Heart left ventricle (tissue), 16 donors: ENCODE results near the gene HOXB1. TPM values are rescaled to one million over a fixed set of nuclear protein-coding genes. Genes with fewer than 3 reads are reported as not detected.

Experiments used
- ATAC-seq, 4 donors: fragments of 200-7000 bp; cut with Tn5 transposase; one replicate each; pipeline ENCODE4 v1.9.1; 2020 to 2022; ENCODE audit warnings: moderate library complexity in 4 of 4, mild to moderate bottlenecking in 3 of 4, moderate number of reproducible peaks in 1 of 4
- DNase-seq, 5 donors: peaks; one replicate each; pipeline ENCODE4 v3.0.0-alpha.2; 2020
- H3K27ac ChIP-seq, 12 donors: fragments of 200-600 bp; sonication (generic) in 4 of 12; one replicate each; pipeline versions ENCODE4 v1.5.0 to v1.8.0; 2016 to 2022; ENCODE audit warnings: mild to moderate bottlenecking in 2 of 12
- H3K27me3 ChIP-seq, 9 donors: fragments of 200-600 bp; sonication (generic) in 2 of 9; one replicate each; pipeline versions ENCODE4 v1.5.1 to v1.8.0; 2016 to 2022; ENCODE audit warnings: mild to moderate bottlenecking in 3 of 9
- H3K36me3 ChIP-seq, 9 donors: fragments of 200-600 bp; sonication (generic) in 2 of 9; one replicate each; pipeline versions ENCODE4 v1.5.0 to v1.8.0; 2018 to 2022; ENCODE audit warnings: mild to moderate bottlenecking in 2 of 9
- H3K4me1 ChIP-seq, 12 donors: fragments of 200-600 bp; sonication (generic) in 4 of 12; one replicate each; pipeline versions ENCODE4 v1.5.0 to v1.8.0; 2016 to 2022; ENCODE audit warnings: mild to moderate bottlenecking in 3 of 12
- H3K4me3 ChIP-seq, 12 donors: fragments of 200-600 bp; sonication (generic) in 4 of 12; one replicate each; pipeline versions ENCODE4 v1.5.0 to v1.8.0; 2017 to 2022; ENCODE audit warnings: mild to moderate bottlenecking in 9 of 12, moderate library complexity in 4 of 12
- H3K9me3 ChIP-seq, 12 donors: fragments of 200-600 bp; sonication (generic) in 4 of 12; one replicate each; pipeline versions ENCODE4 v1.5.0 to v1.8.0; 2016 to 2022; ENCODE audit warnings: mild to moderate bottlenecking in 1 of 12
- POLR2A ChIP-seq, 2 donors: fragments of 450-650 bp; IDR thresholded peaks; one replicate each; pipeline ENCODE4 v1.6.1; 2017; ENCODE audit warnings: antibody characterized with exemption in 2 of 2, mild to moderate bottlenecking in 2 of 2, moderate library complexity in 2 of 2
- WGBS, 4 donors: extraction: QIAGEN DNeasy Blood & Tissue Kit in 2 of 4; methylation state at CpG; one replicate each; pipeline versions ENCODE4 v1.1.5 to v1.1.7; 2013 to 2018; 5-methylcytosine and 5-hydroxymethylcytosine counted together
- intact Hi-C, 10 donors: fragments of 100-400 bp; cut with DNase I; formaldehyde crosslinking; loops; one replicate each; pipeline versions ENCODE4 v1.11.1 to v1.14.2; 2022
- polyA plus RNA-seq, 2 donors: library from polyadenylated mRNA; stranded (reverse); fragments of 200-250 nt; gene quantifications; one replicate each; pipeline ENCODE4 v1.2.3, GENCODE V29; 2013
- total RNA-seq, 9 donors: library from RNA; depleted of rRNA in 2 of 9; stranded (reverse); fragments of >200 nt in 2 of 9; fragmentation: NEBNext Ultra II Directional in 3 of 9; extraction: Animal tissue kit (Norgen Biotek cat#: 25700) in 3 of 9; gene quantifications; one replicate each; pipeline versions ENCODE4 v1.1.0 to v1.2.4, GENCODE V29; 2016 to 2023
- TF ChIP-seq, protein P1 (sequence below), 12 donors: fragments of 200-600 bp; sonication (generic) in 4 of 12; IDR thresholded peaks; one replicate each; pipeline versions ENCODE4 v1.5.0 to v1.8.0; 2018 to 2022; ENCODE audit warnings: antibody characterized with exemption in 12 of 12, mild to moderate bottlenecking in 5 of 12
- donor health status: ischemic (EF 13 %, LVEDD 7.1; RV severe dilation, severe dysfunction).
- donor health status: healthy with polysubstance abuse.
- donor health status: DM: no; HTN: yes; CAD: no.
- donor health status: DM: no; HTN: no; CAD: no.
- donor health status: ischemic (EF 25% LVEDD 6.9; RV normal size, moderate dysfunction).
- donor health status: ischemic (EF 25% LVEDD 5.7; RV mildly dilated, moderate dysfunction).
- donor health status: healthy.
- donor health status: DM: yes; HTN: yes; CAD: no.
- donor health status: ischemic (EF 35%, LVEDD 5.7; RV mildly dilated, moderate dysfunction).
- donor health status: nonischemic (EF 11% LVEDD 7.7; RV severe dilation, severe dysfunction).
- donor health status: DM: yes; HTN: yes; CAD: no.
- donor health status: PGD.
- donor health status: ischemic (EF 29% LVEDD 5.4; RV normal size, mild dysfunction).
- donor health status: nonischemic (EF 23%, LVEDD 6.1; RV moderate dilation, normal function).

HOXB1 gene
- total and polyA plus RNA-seq, 11 donors: not detected

DNA sequence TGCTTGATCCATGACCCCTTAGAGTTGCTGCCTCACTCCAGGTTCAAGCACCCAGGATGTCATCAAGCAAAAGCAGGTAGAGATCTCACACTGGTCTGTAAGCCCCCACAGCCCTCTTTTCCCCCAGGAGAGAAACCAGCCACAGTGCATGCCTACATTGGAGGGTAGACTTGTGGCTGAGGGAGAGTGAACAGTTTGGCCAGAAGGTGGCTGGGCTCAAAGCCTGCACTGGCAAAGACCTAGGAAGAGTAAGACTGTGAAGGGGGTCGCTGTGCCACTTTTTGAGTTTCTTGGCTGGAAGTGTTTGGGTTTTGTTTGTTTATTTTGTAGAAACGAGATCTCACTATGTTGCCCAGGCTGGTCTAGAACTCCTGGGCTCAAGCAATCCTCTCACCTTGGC lies 28.5 kb downstream of the HOXB1 start:
- intact Hi-C loops: no loop called here
- DNase-seq (no peak), ATAC-seq (no peak)
- Histone ChIP-seq H3K4me3 (no peak overlapping the region), H3K9me3 (no peaks in the 10 kb centered on the region), H3K4me1 (no peaks in the 10 kb centered on the region), H3K27ac (no peak overlapping the region), H3K36me3 (no peaks in the 10 kb centered on the region), H3K27me3 (peaks cover 6 to 85% (median 37%) of the 10 kb centered on the region in 9 donors)
- WGBS, 4 donors: 67 to 80% (median 76%) methylated on average over 2 of the region's 2 CpGs
- no peak for TF ChIP-seq POLR2A (IDR thresholded peaks at IDR 0.05)
- TF ChIP-seq, protein P1, sequence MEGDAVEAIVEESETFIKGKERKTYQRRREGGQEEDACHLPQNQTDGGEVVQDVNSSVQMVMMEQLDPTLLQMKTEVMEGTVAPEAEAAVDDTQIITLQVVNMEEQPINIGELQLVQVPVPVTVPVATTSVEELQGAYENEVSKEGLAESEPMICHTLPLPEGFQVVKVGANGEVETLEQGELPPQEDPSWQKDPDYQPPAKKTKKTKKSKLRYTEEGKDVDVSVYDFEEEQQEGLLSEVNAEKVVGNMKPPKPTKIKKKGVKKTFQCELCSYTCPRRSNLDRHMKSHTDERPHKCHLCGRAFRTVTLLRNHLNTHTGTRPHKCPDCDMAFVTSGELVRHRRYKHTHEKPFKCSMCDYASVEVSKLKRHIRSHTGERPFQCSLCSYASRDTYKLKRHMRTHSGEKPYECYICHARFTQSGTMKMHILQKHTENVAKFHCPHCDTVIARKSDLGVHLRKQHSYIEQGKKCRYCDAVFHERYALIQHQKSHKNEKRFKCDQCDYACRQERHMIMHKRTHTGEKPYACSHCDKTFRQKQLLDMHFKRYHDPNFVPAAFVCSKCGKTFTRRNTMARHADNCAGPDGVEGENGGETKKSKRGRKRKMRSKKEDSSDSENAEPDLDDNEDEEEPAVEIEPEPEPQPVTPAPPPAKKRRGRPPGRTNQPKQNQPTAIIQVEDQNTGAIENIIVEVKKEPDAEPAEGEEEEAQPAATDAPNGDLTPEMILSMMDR (IDR thresholded peaks at IDR 0.05): no peak

DNA sequence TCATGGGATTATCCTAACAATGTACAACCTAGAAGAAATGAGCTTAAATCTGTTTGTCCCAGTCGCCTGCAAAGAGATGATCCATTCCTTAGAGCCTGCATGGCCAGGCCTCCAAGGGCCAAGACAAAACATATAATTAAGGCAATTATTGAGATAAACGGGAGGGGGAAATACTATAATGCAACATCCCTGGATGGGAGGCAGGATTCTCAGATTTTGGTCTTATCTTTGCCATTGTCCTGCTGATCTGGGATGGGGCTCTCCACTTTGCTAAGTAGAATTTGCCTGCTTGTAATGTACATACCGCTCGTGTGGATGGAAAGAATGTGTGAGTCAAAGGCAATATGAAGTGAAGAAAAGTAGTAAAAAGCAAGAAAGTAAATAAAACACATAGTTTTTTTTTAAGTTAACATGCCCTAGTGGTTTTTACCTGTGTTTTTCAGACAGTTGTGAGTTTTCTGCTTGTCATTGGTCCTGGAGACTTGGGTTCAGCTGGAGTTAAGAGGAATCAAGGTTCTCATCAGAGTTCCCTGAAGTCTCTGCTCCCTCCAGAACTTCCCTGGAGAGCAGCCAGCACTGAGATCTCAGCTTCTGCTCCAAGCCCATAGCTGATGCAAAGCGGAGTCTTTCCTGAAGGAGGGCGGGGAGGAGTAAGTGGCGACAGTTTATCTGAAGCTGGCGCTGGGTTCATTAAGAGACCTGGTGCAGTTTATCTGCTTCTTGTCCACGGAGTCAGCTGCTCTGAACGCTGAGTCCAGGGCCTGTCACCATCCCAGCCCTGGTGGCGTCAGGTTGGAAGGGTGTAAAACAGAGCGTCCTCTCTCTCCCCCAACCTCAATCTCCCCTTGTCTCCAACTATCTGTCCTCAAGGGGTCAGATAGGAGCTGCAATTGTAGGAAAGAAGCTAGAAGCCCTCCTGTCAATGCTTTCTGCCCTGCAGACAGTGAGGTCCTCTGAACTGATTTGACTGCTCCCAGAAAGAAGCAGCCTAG lies 30.1 kb downstream of the HOXB1 start:
- 41 to 48% (median 42%) methylated on average over 12 of the region's 12 CpGs for WGBS, 4 donors
- TF ChIP-seq POLR2A (IDR thresholded peaks at IDR 0.05): no peak
- TF ChIP-seq, protein P1 (IDR thresholded peaks at IDR 0.05): peak in 1 of 12 donors; percentile 16
- Histone ChIP-seq H3K4me1 (no peaks in the 10 kb centered on the region), H3K9me3 (no peaks in the 10 kb centered on the region), H3K36me3 (no peaks in the 10 kb centered on the region), H3K27ac (peak overlapping the region in 1 of 12 donors; percentile 63), H3K27me3 (peaks cover 6 to 95% (median 33%) of the 10 kb centered on the region in 9 donors), H3K4me3 (no peak overlapping the region)
- ATAC-seq (no peak), DNase-seq (no peak)
- intact Hi-C loops: no loop called here

DNA sequence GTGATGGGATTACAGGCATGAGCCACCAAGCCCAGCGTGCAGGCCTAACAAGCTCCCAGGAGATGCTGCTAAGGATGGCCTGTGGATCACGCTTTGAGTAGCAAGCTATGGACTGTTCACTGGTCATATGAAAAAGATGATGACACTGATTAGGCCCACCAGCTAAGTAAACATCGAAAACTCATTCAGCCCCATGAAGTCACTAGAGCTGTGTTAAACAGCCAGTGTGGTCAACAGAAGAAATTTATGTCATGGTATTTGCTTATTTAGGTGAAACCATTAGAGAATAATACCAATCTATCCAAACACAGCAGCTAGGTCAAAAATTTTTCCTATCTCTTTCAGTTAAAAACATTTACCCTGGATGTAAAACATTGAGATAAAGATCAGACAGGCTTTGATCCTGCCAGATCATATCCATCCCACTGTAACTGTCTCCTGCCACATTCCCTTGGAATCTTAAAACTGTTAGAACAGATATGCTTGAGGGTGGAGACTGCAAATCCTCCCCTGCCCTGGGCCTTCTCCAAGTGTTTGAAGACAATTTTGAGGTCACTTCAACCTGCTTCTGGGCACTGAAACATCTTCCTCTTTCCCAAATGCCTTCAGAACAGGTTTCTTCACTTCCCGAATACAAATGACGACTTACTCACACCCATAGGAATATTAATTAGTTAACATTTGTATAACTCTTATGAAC lies 30.9 kb downstream of the HOXB1 start:
- H3K27ac ChIP-seq: no peak overlapping the region
- H3K9me3 ChIP-seq: no peaks in the 10 kb centered on the region
- intact Hi-C loops: no loop called here
- H3K27me3 ChIP-seq: peaks cover 6 to 98% (median 33%) of the 10 kb centered on the region in 9 donors
- TF ChIP-seq, protein P1 (IDR thresholded peaks at IDR 0.05): no peak
- TF ChIP-seq POLR2A (IDR thresholded peaks at IDR 0.05): no peak
- no peaks in the 10 kb centered on the region for H3K36me3 ChIP-seq
- no peak for DNase-seq
- H3K4me3 ChIP-seq: no peak overlapping the region
- 91 to 92% (median 92%) methylated on average over 5 of the region's 5 CpGs for WGBS, 4 donors
- no peaks in the 10 kb centered on the region for H3K4me1 ChIP-seq
- ATAC-seq: no peak

DNA sequence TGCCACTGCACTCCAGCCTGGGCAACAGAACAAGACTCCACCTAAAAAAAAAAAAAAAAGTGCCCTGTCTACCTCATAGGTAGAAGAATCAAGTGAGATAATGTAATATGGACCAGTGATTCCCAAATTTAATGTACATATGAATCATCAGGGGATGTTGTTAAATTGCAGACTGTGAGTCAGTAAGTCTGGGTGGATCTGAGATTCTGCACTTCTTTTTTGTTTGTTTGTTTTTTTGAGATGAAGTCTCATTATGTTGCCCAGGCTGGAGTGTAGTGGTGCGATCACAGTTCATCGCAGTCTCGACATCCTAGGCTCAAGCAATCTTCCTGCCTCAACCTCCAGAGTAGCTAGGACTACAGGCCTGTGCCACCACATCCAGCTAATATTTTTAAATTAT lies 31.6 kb downstream of the HOXB1 start:
- 95 to 99% (median 97%) methylated on average over 3 of the region's 3 CpGs for WGBS, 4 donors
- no peak for TF ChIP-seq POLR2A (IDR thresholded peaks at IDR 0.05)
- H3K9me3 ChIP-seq: no peaks in the 10 kb centered on the region
- no peak overlapping the region for H3K27ac ChIP-seq
- no peak for DNase-seq
- H3K4me3 ChIP-seq: no peak overlapping the region
- no peaks in the 10 kb centered on the region for H3K36me3 ChIP-seq
- H3K4me1 ChIP-seq: no peaks in the 10 kb centered on the region
- peaks cover 6 to 99% (median 33%) of the 10 kb centered on the region in 9 donors for H3K27me3 ChIP-seq
- ATAC-seq: no peak
- intact Hi-C loops: no loop called here
